Measurements from ENCODE around the gene INPP5E.

GRCh38 chr9:136416427-136416826, 23.2 kb downstream of the INPP5E start:
- TF ChIP-seq, protein P1, sequence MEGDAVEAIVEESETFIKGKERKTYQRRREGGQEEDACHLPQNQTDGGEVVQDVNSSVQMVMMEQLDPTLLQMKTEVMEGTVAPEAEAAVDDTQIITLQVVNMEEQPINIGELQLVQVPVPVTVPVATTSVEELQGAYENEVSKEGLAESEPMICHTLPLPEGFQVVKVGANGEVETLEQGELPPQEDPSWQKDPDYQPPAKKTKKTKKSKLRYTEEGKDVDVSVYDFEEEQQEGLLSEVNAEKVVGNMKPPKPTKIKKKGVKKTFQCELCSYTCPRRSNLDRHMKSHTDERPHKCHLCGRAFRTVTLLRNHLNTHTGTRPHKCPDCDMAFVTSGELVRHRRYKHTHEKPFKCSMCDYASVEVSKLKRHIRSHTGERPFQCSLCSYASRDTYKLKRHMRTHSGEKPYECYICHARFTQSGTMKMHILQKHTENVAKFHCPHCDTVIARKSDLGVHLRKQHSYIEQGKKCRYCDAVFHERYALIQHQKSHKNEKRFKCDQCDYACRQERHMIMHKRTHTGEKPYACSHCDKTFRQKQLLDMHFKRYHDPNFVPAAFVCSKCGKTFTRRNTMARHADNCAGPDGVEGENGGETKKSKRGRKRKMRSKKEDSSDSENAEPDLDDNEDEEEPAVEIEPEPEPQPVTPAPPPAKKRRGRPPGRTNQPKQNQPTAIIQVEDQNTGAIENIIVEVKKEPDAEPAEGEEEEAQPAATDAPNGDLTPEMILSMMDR (IDR thresholded peaks at IDR 0.05; ENCODE audit: poor library complexity): no peak
- no peak for TF ChIP-seq EZH2 (IDR thresholded peaks at IDR 0.05; ENCODE audit: borderline replicate concordance)
